ENCODE results near the gene MPIG6B.
"Not testable (repeated sequence)": the region's sequence is repeated elsewhere in the genome, so short reads cannot be mapped to it uniquely, and the experiment has no call there.

The MPIG6B gene

GRCh38 chr6:31701666-31702404, 21.3 kb upstream of the MPIG6B start:
- no peak for DNase-seq

GRCh38 chr6:31702405-31702818, 20.8 kb upstream of the MPIG6B start:
- DNase-seq = no peak

DNA sequence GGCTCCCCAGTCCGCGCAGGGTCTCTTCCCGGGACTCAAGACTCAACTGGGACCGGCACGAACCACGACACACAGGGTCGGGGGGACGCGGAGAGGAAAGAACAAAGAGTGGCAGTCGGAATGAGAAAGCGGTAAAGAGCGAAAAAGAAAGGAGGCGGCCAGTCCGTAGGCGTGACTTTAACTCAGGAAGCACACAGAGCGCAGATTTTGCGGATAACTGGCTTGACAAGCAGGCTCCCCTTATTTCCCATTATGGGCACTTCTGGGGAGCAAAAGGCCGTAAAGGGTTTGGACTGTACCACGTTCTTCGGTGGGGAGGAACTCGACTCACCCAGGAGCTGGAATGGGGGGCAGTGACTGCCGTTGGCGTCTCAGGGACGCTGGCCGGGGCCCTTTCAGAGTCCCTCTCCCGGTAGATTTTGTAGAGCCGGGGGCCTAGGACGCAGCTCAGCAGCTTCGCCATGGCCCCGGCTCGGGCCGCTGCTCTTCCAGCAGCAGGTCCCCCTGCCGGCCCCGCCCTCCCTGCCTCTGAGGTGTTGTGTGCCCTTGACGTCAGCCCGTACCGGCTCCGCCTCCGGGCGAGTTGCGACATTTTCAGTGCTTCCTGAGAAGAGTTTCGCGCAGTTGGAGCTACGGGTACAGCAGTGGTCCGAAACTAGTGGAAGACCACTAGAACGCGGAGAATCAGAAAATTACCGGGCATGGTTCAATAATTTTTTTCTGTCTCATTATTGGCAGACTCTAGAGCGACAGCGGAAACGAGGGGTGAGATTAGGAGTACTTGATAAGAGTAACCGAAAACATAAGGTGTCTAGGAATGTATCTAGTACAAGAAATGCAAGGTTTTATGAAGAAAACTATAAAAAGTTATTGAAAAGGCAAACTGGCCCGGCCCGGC, 20.1 kb upstream of the MPIG6B start, which contains the start of gene ABHD16A:
Gene ABHD16A, minus strand, starts transcription at position 506 of the 898 bp plus-strand sequence. Its CDS starts 43 bp downstream, at position 463.
- peak; percentile 98 for DNase-seq

DNA sequence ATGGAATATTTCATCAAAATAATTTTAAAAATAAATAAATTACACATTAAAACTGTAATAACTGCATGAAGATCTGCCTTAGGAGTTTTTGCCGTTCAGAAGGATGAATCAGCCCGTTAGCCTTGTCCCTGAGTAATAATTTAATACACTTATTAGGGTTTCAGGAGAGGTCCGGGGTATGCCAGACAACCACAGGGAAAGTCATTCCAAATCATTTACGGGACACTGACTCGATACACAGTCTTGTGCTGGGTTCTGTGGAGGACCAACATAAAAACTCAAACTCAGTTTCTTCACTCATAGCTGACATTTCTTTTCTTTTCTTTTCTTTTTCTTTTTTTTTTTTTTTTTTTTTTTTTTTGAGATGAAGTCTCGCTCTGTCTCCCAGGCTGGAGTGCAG, 17.2 kb upstream of the MPIG6B start:
- DNase-seq = no peak

DNA sequence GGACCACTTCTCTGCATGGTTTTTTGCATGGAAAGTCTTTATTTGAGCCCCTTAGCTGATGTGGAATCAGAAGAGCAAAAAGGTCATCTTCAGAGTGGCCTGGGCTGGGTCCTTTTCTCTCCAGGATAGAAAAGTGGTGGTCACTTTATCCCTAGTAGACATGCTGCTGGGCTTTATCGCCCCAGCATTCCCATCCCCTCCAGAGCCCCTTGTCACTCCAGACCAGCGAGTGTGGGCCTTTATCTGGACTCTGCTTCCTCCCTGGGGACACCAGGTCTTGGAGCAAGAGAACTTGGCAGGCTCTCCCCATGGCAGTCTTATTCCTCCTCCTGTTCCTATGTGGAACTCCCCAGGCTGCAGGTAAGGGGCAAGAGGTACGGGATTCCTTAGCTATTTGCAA, 16.6 kb upstream of the MPIG6B start, which contains the start of gene LY6G6F:
Gene LY6G6F, plus strand, starts transcription at position 268 of the 400 bp plus-strand sequence. Its CDS starts 41 bp downstream, at position 309.
- DNase-seq = no peak

DNA sequence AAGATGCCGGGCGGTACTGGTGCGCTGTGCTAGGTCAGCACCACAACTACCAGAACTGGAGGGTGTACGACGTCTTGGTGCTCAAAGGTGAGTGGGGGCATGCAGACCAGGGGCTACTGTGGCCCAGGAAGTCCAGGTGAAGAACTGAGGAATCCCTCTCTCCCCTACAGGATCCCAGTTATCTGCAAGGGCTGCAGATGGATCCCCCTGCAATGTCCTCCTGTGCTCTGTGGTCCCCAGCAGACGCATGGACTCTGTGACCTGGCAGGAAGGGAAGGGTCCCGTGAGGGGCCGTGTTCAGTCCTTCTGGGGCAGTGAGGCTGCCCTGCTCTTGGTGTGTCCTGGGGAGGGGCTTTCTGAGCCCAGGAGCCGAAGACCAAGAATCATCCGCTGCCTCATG, 15.5 kb upstream of the MPIG6B start:
- DNase-seq = no peak

- no peak for DNase-seq
These were observed 14.9 kb upstream of the MPIG6B start for GRCh38 chr6:31708224-31708623.

DNA sequence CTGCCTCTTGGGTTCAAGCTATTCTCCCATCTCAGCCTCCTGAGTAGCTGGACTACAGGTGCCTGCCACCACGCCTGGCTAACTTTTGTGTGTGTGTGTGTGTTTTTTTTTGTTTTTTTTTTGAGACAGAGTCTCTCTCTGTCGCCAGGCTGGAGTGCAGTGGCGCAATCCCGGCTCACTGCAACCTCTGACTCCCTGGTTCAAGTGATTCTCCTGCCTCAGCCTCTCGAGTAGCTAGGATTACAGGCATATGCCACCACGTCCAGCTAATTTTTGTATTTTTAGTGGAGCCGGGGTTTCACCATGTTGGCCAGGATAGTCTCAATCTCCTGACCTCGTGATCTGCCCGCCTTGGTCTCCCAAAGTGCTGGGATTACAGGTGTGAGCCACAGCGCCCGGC, 14.0 kb upstream of the MPIG6B start:
- DNase-seq = not testable (repeated sequence)

GRCh38 chr6:31710523-31711219, 12.5 kb upstream of the MPIG6B start:
- DNase-seq = no peak

GRCh38 chr6:31711233-31711632, 11.9 kb upstream of the MPIG6B start:
- no peak for DNase-seq

- no peak for DNase-seq
These were observed 10.9 kb upstream of the MPIG6B start for GRCh38 chr6:31712296-31712695.

GRCh38 chr6:31713465-31713864, 9.7 kb upstream of the MPIG6B start:
- no peak for DNase-seq

- DNase-seq = no peak
These were observed 9.0 kb upstream of the MPIG6B start for GRCh38 chr6:31713991-31714684.

DNA sequence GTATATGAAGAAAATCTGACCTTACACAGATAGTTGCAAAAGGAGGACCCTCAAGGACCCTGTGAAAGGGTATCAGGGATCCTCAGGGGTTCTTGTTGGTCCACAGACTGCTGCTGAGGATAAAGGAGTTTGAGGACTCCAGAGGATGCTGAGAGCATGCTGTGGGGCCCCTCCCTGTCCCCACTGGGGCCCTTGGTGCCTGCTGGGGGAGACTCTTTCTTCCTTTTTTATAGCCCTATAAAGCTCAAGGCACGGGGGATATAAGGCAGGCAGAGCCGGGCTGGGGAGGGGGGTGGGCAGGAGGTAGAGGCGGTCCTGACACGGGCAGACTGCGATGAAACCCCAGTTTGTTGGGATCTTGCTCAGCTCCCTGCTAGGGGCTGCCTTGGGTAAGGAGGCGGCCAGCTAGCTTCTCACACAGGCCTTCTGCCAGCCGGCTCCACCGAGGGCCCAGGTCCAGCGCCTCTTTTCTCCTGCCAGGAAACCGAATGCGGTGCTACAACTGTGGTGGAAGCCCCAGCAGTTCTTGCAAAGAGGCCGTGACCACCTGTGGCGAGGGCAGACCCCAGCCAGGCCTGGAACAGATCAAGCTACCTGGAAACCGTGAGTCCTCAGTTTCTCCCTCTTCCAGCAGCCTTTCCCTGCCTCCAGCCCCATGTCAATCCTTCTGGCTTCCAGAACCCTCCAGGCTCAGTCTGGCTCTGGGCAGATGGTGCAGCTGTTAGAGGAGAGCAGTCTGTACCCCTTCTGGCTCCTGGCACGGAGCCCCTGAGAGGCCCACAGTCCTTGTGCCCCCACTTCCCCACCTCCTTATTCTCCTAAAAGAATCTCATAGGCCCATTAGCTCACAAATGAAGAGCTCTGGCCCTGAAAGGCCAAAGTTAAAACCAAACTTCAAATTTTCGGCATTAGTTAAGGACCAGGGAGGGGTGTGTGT, 7.9 kb upstream of the MPIG6B start, which contains the start of gene LY6G6D:
Gene LY6G6D, plus strand, starts transcription at position 327 of the 937 bp plus-strand sequence. Its CDS starts 8 bp downstream, at position 335.
- DNase-seq = no peak

- DNase-seq = no peak
These were observed 5.5 kb upstream of the MPIG6B start for GRCh38 chr6:31717499-31718222.

DNA sequence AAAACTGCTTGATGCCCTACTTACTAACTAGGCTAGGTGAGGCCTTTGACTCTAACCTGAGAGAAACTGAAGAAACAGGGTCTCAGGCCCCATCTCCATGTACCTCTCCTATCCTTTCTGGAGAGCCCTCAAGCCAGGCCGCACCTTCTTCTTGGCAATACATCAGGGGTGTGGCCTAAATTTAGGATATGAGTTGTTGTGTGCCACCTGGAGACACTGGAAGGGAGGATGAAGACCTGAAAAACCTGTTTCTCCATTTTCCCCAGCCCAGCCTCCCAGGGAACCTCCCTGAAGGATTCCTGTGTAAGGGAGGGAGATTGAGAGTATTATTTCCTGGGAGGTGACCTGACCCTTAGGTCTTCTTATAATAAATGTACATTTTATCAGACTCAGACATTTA, 4.9 kb upstream of the MPIG6B start:
- no peak for DNase-seq

GRCh38 chr6:31719001-31719400, 4.2 kb upstream of the MPIG6B start:
- DNase-seq = no peak

GRCh38 chr6:31720196-31720770, 2.9 kb upstream of the MPIG6B start:
- no peak for DNase-seq

DNA sequence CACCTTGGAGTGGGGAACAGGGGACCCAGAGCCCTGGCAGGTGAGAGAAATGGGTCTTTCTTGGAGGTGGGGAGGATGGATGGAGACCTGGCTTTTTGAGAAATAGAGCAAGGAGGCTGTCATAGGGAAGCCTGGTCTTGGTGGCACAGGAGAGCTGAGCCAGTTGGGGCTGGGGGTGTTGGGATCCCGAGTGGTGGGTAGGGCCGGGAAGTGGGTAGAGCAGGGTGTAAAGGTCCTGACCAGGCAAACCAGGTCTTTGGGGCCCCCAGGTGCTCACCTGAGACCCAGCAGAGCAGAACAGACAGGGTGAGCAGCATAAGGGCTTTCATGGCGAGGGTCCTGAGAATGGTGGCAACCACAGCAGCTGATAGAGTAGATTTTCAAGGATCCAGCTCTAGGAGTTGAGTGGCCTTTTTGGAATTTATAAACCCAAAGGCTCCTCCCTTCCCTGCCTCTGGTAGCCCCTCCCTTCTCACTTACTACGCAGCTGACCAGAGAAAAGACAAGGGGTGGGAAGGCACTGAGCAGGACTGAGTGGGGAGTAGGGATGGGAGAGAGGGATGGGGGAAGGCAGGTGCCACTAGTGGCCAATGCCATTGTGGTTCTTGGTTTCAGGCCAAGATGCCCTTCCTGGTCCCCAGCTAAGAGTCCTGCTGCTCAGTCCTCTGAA, 1.7 kb upstream of the MPIG6B start, which contains the start of gene LY6G6C:
Gene LY6G6C, minus strand, starts transcription at position 396 of the 670 bp plus-strand sequence. Its CDS starts 67 bp downstream, at position 329.
- no peak for DNase-seq

Data from stimulated activated CD8-positive, alpha-beta memory T cell treated with anti-CD3 and anti-CD28 coated beads, Interleukin-4, amount 100 ng/mL, for 48 hours (primary cell).